GM18526 (cell line): Measurements from ENCODE around the gene DSG3.

Source experiments
- POLR2A ChIP-seq: IDR thresholded peaks from 3 replicates; pipeline ENCODE4 v1.6.1; 2011; ENCODE audit not compliant: insufficient read length; ENCODE audit errors: extremely low read depth

DSG3 gene

DNA sequence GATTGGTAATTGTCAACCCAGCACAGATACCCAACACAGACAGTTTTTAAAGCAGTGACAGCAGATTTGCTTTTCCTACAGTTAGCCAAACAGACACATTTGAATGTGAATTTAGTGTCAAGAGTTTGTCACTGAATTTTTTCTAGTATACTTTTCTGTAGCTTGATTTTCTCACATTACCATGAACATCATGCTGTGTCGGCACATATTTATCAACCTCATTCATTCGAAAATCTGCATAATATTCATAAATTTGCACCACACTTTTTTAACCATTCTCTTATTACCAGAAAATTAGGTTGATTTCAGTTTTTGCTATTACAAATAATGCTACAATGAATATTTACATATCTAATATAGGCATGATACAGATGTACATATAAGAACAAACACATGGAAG, 27.0 kb upstream of the DSG3 start:
- no peak for TF ChIP-seq POLR2A

DNA sequence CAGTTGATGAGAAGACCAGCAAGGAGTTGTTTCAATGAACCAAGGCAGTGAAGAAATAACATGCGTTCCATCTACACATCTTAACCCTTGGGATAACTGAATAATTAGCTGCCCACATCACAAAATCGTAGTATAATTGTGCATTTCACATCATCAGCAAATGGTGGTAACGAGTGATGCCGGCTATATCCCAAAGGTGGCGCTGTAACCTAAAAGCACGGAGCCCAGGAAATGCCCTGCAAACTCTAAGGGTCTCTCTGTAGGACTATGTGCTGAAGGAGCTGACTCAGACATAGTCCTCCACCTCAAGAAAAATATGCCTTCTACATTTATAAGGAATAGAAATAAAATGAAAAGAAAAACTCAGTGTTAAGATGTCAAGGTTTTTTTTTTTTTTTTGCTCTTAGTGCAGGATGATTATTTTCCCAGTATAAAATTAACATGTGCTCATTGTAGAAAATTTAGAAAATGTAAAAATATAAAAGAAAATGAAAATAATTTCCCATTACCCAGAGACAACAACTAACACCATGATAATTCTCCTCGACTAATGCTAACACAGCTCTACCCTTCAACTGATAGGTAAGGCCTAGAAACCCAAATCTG, 23.1 kb upstream of the DSG3 start:
- TF ChIP-seq POLR2A, result no peak

DNA sequence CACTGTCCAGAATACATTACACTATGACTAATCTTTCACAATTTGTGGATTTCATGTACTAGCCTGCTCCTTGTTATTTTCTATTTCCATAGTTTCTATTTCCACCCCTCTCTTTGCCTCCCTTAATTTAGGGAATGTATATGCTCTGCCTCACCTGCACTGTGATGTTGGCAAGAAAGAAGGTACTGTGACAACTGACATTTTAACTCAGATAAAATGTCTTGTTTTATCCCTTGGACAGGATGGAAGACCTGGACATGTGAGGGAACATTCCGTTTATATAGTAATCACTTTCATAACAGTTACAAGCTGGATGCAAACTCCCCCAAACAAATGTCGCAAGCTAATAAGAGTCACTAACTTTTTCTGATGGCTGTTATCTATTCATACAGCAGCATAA, 21.5 kb upstream of the DSG3 start:
- TF ChIP-seq POLR2A, result no peak

DNA sequence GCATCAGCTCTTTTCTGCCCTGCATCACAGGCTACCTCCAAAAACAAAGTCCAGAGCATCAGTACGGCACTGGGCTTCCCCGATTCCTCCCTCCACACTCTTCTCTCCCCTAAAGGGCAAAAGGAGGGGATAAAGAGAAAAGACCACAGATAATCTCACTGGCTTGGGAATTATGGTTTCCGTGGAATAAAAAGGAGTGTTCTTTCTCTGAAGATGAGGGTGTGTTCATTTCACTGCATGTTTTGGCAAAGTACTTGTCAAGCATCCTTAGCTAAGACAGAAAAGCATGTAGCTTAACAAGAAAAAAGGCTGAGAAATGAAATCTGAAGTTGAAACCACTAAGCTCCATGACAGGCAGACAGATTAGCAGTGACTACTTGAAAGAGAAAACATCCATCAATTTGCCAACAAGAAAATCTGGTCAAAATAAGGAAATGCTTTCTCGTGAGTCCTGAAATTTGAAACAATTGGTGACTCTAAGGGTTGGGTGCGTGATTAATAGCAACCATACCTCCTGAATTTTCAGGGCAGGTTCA, 20.6 kb upstream of the DSG3 start:
- no peak for TF ChIP-seq POLR2A

DNA sequence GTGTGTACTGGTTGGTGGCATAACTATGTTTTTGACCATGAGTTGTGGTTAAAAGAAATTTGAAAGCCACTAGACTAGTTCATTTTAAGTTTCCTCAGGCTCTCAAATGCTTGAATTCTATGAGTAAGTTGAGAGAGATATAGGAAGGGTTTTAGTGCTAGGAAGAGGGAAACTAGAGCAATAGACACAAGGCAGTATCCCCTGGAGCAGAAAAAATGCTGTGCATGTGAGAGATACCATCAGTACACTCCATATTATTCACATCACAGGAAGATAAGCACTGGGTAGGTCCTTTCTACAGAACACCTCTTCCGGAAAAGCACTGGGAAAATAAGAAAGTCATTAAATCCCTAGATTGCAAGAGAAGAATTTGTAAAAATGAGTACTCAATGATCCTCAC, 19.3 kb upstream of the DSG3 start:
- no peak for TF ChIP-seq POLR2A

DNA sequence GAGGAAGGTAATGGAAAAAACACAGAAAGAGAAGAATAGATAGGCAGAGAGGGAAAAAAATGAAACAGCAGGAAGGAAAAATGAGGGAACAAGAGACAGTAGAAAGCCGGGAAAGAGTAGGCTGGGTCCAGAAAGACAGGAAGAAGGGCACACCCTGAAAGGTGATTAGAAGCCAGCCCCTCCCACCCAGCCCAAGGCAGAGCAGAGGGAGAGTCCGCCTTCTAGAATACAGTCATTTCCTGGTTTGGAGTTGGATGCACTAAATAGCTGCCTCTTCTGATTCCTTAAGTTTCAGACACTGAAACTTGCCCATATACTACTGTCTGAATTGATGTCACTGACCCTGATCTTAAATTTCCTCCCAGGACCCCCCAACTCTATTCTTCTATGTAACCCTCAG, 17.9 kb upstream of the DSG3 start:
- TF ChIP-seq POLR2A, result no peak

DNA sequence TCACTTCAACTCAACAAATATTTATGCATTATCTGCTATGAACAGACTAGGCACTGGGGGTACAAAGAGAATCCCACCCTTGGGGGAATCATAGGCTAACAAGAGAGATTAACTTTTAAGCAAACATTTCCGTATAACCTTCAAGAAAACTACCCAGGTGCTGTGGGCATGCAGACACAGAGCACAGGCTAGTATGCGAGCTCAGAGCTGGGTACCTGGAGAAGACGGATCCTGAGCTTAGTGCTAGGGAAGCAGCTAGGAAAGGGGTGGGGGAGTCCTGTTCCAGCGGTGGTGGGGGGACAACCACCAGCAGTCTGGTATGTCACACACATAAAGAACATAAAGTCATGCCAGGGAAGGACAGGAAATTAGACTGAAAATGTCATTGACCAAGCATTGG, 17.5 kb upstream of the DSG3 start:
- TF ChIP-seq POLR2A, result no peak

DNA sequence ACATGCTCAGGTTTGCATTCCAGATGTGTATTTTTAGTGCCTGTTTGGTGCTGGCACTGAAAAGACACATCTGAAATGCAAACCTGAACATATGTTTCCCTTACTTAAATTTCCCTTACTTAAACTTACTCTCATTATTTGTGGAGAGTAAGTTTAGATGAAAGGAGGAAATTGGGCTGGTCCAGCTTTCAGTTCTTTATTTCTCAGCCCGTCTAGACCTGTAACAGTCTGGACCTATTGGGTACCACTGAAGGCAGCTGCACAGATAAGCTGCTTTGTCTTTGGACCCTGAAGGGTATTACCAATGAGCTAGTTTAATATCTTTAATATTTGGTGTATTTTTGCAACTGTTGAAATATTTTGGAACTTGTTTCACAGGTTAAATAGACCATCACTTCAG, 17.0 kb upstream of the DSG3 start:
- TF ChIP-seq POLR2A, result no peak

DNA sequence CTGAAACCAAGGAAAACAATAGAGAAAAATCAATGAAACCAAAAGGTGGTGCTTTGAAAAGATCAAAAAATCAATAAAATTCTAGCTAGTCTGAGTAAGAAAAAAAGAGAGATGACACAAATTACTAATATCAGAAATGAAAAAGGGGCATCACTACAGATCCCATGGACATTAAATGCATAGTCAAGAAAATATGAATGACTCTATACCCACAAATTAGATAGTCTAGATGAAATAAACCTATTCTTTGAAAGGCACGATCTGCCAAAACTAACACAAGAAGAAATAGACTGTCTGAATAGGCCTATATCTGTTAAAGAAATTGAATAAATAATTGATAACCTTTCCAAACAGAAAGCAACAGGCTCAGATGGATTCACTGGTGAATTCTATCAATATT, 15.2 kb upstream of the DSG3 start:
- no peak for TF ChIP-seq POLR2A

DNA sequence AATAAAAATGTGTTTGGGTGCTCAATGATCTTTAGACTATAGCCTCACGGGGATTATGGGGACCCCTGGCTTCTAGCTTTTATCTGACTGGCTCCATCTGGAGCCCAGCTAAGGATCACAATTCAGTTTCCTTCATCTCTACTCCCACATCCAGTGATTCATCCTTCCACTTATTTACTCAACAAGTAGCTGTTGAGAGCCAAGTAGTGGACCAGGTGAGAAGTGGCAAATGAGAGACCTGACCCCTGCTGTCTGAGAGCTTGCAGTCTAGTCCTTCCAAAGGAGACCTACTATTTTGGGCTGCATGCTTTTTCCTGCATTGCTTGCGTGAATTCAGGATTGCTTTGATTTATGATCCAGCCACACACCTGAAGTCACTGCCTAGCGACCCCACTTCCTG, 10.7 kb upstream of the DSG3 start:
- TF ChIP-seq POLR2A, result no peak

DNA sequence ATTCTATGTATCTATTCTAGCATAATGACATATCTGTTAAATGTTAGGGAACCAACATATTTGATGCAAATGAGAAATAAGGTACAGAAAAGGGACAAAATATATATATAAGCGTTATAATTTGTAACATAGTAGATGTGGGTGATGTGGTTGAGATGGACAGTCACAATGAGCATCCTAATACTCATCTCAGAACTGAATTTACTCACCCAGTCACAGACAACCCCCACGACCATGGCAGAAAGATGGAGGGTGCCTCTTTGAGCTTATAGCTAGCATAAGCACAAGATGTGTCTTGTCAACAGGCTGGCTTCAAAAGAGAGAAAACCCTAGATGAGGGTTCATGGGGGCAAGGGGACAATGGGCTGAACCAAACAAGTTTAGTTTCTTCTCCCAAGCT, 9.1 kb upstream of the DSG3 start:
- TF ChIP-seq POLR2A, result no peak

DNA sequence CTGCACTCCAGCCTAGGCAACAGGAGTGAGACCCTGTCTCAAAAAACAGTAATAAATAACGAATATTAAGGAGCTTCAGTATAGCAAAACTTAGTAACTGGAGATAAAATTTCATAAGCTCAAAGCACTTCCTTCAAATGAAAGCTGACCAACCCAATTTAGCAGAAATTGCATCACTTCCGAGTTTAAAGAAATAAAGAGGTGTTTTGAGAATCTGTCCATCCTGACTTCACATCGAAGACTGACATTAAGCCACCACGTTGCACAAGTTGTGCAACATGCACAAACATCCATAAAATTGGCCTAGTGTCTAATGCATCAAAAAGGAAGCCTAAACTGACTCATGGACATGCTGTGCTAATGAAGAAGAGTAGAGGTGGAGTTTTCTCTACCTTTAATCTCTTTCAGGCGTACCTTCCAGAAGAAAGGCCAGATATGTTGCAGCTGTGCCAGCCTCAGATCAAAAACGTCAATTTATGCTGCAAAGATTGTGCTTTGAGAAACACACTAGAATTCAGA, 7.7 kb upstream of the DSG3 start:
- TF ChIP-seq POLR2A, result no peak

DNA sequence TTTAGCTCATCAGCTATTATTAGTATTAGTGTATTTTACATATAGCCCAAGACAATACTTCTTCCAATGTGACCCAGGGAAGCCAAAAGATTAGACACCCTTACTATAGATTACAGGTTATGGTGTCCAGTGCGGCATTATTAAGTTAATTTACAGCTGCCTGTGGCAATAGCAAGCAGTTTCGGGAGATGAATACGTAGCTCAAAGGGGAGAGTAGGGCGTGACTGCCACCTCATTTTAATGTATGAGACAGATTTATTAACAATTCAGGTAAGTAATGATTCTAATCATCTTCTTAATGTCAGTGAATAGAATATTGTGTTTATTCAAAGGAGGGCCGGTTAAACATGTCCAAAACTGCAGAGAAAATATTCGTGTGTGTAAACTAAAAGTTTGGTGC, 6.8 kb upstream of the DSG3 start:
- TF ChIP-seq POLR2A, result no peak

DNA sequence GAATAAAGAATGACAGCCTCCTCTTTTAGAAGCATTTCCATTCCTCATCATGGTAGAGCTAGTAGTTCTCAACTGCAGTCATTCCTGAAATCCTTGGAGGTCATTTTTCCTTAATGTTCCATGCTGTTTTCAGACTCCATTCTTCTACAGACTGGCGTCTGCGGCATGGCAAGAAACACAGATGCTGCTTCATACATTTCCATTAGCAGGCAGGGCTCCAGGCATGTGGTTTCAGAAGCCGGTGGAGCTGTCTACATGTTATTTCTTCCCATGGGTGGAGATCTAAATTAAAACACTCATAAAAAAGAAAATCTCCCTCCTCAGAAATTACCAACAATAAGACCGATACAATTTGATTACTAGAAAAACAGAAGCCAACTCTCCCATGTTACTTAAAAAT, 6.0 kb upstream of the DSG3 start:
- no peak for TF ChIP-seq POLR2A

DNA sequence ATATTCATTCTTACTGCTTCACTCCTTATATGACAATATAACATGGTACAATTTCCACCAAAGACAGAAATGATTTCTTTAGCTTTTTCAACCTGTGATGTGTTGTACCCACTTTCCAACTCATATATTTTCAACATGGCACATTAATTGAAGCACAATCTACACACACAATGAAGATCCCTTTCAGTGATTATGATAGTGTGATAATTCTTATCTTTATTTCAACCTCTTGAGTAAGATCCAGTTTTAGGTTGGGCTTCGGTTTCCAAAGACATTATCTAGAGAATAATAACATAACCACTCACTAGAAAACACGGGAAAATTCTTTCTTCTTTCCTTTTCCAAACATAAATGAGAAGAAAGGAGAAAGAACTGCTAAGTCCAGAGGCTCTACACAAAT, 3.4 kb upstream of the DSG3 start:
- TF ChIP-seq POLR2A, result no peak

DNA sequence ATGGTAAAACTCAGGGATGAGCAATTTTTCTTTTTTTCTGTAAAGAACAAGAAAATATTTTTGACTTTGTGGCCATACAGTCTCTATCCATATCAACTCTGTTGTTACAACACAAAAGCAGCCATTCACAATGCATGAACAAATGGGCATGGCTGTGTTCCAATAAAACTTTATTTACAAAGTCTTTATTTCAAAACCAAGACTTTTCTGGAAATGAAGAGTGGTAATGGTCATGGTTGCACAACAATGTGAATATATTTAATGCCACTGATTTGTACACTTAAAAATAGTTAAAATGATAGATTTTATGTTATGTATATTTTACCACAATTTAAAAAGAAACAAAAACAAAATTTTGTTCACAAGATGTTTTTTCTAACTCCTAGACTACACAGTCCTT, 1.6 kb upstream of the DSG3 start:
- no peak for TF ChIP-seq POLR2A

DNA sequence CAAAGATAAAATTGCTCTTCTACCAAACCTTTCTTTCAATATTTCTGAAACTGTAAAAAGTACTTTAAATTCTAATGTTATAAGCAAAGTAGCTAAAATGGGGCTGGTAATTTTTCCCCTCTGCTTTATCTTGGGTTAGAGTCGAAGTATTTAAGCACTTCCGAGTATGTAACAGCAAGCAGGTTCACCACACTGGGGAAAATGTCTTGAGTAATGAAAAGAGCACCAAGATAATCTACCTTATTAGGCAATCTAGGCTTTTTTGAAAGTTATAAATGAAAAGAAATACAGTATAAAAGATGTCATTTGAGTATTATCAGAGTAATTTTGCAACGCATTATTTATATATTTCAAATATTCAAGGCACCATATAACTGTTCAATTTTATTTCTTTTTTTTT, 687 bp upstream of the DSG3 start:
- TF ChIP-seq POLR2A, result no peak
